Gastrocnemius medialis (tissue), 4 donors: ENCODE results near the gene AK2. TPM values are rescaled to one million over a fixed set of nuclear protein-coding genes. Genes with fewer than 3 reads are reported as not detected.

Source experiments
- ATAC-seq, 2 donors: fragments of 150-250 bp; one replicate each; pipeline ENCODE4 v1.9.1; 2016
- DNase-seq, 2 donors: peaks; one replicate each; pipeline ENCODE4 v3.0.0-alpha.2; 2019
- H3K27ac ChIP-seq, 4 donors: fragments of 200-600 bp; sonication (generic); 1 replicate in 1 of 4; 2 replicates in 3 of 4; pipeline ENCODE4 v1.5.1; 2016 to 2018; ENCODE audit warnings: mild to moderate bottlenecking in 2 of 4, moderate library complexity in 1 of 4
- H3K27me3 ChIP-seq, 3 donors: fragments of 200-600 bp; sonication (generic) in 2 of 3; 1 replicate in 1 of 3; 2 replicates in 2 of 3; pipeline versions ENCODE4 v1.5.1 to v1.6.0; 2016 to 2019; ENCODE audit warnings: mild to moderate bottlenecking in 1 of 3, moderate library complexity in 1 of 3
- H3K36me3 ChIP-seq, 2 donors: fragments of 200-600 bp; sonication (generic) in 1 of 2; one replicate each; pipeline ENCODE4 v1.5.1; 2017 to 2018
- H3K4me1 ChIP-seq, 2 donors: fragments of 200-600 bp; sonication (generic) in 1 of 2; one replicate each; pipeline ENCODE4 v1.5.1; 2016 to 2017; ENCODE audit warnings: mild to moderate bottlenecking in 2 of 2
- H3K4me3 ChIP-seq, 4 donors: fragments of 200-600 bp; sonication (generic) in 3 of 4; 1 replicate in 1 of 4; 2 replicates in 3 of 4; pipeline ENCODE4 v1.5.1; 2016 to 2019; ENCODE audit warnings: mild to moderate bottlenecking in 2 of 4
- H3K9me3 ChIP-seq, 3 donors: fragments of 200-600 bp; sonication (generic) in 2 of 3; 1 replicate in 1 of 3; 2 replicates in 2 of 3; pipeline ENCODE4 v1.5.1; 2016 to 2019
- CTCF ChIP-seq, 5 experiments: fragments of 450-650 bp in 3 of 5; fragments of 200-600 bp in 2 of 5; sonication (generic) in 2 of 5; IDR thresholded peaks in 4 of 5; conservative IDR thresholded peaks in 1 of 5; 1 replicate in 4 of 5; 2 replicates in 1 of 5; pipeline ENCODE4 v1.5.1; 2016 to 2019; ENCODE audit warnings: antibody characterized with exemption in 5 of 5, mild to moderate bottlenecking in 3 of 5, moderate library complexity in 3 of 5
- POLR2A ChIP-seq, 2 donors: fragments of 450-650 bp; IDR thresholded peaks; one replicate each; pipeline ENCODE4 v1.6.1; 2017; ENCODE audit warnings: antibody characterized with exemption in 2 of 2, mild to moderate bottlenecking in 2 of 2, moderate library complexity in 2 of 2
- in situ Hi-C, 4 donors: fragments of 200-750 bp; cut with MboI; loops; one replicate each; pipeline versions ENCODE4 v1.15.0 to v1.8.0; 2017; ENCODE audit warnings: low sequenced_read_pairs in 4 of 4
- intact Hi-C: fragments of 100-400 bp; cut with DNase I; formaldehyde crosslinking; loops from one replicate; pipeline ENCODE4 v1.15.1; 2023; ENCODE audit warnings: low total_unique reads
- total RNA-seq, 4 donors: library from RNA; depleted of rRNA; stranded (reverse); fragments of >200 nt; gene quantifications; one replicate each; pipeline versions ENCODE4 v1.1.0 to v1.2.3, GENCODE V29; 2016

AK2 gene
- total RNA-seq, 4 donors from 2014 or later = 125 to 261 (median 152) TPM

- Histone ChIP-seq H3K9me3 (no peaks in the 10 kb centered on the region), H3K27me3 (no peaks in the 10 kb centered on the region), H3K36me3 (peaks cover 0 to 51% of the 10 kb centered on the region in 2 donors), H3K4me3 (no peak overlapping the region), H3K27ac (peak overlapping the region; percentile 69 to 77 (median 74)), H3K4me1 (peaks cover 38 to 55% of the 10 kb centered on the region in 2 donors)
- TF ChIP-seq CTCF (IDR thresholded peaks at IDR 0.05 in 4 of 5, conservative IDR thresholded peaks at IDR 0.05 in 1 of 5) (no peak), POLR2A (IDR thresholded peaks at IDR 0.05) (no peak)
- intact Hi-C loops (no loop called here), in situ Hi-C loops (no loop called here)
- ATAC-seq (peak; percentile 53 to 55), DNase-seq (peak; percentile 42 to 44)
These were observed 25.6 kb downstream of the AK2 start for GRCh38 chr1:33010932-33011731.

GRCh38 chr1:33009561-33009960 lies 27.1 kb downstream of the AK2 start:
- intact Hi-C loops (loop anchor here (5.0 kb wide), 2 partner anchors 47 to 62 kb away; partner anchors contain the start of gene RNF19B), in situ Hi-C loops (loop anchor here in 1 of 4 donors (10.0 kb wide), 1 partner anchor 75 kb away; no protein-coding TSS in a partner anchor)
- TF ChIP-seq POLR2A (IDR thresholded peaks at IDR 0.05) = no peak
- TF ChIP-seq CTCF (IDR thresholded peaks at IDR 0.05 in 4 of 5, conservative IDR thresholded peaks at IDR 0.05 in 1 of 5) = no peak

GRCh38 chr1:33008051-33008914 lies 28.4 kb downstream of the AK2 start:
- DNase-seq = peak in 1 of 2 donors; percentile 43
- Histone ChIP-seq H3K9me3 (no peaks in the 10 kb centered on the region), H3K4me3 (no peak overlapping the region), H3K27ac (peak overlapping the region in 3 of 4 donors; percentile 5 to 51 (median 44)), H3K4me1 (peaks cover 38 to 61% of the 10 kb centered on the region in 2 donors), H3K36me3 (peaks cover 0 to 40% of the 10 kb centered on the region in 2 donors), H3K27me3 (no peaks in the 10 kb centered on the region)
- peak in 1 of 2 donors; percentile 50 for ATAC-seq
- TF ChIP-seq CTCF (IDR thresholded peaks at IDR 0.05 in 4 of 5, conservative IDR thresholded peaks at IDR 0.05 in 1 of 5) (no peak), POLR2A (IDR thresholded peaks at IDR 0.05) (no peak)
- in situ Hi-C loops (loop anchor here in 1 of 4 donors (10.0 kb wide), 1 partner anchor 73 kb away; no protein-coding TSS in a partner anchor), intact Hi-C loops (loop anchor here (5.0 kb wide), 2 partner anchors 46 to 61 kb away; partner anchors contain the start of gene RNF19B)

More at GRCh38 chr1:33009561-33009960, 27.1 kb downstream of the AK2 start:
- Histone ChIP-seq H3K36me3 (peaks cover 0 to 53% of the 10 kb centered on the region in 2 donors), H3K4me3 (no peak overlapping the region), H3K9me3 (no peaks in the 10 kb centered on the region), H3K27me3 (no peaks in the 10 kb centered on the region), H3K27ac (peak overlapping the region in 2 of 4 donors; percentile 41 to 69), H3K4me1 (peaks cover 38 to 58% of the 10 kb centered on the region in 2 donors)
- ATAC-seq (no peak), DNase-seq (no peak)

- peak; percentile 42 to 68 for DNase-seq
- TF ChIP-seq CTCF (IDR thresholded peaks at IDR 0.05 in 4 of 5, conservative IDR thresholded peaks at IDR 0.05 in 1 of 5) (peak in 4 of 5 experiments; percentile 35 to 52 (median 46)), POLR2A (IDR thresholded peaks at IDR 0.05) (peak in 1 of 2 donors; percentile 19)
- Histone ChIP-seq H3K27ac (peak overlapping the region in 2 of 4 donors; percentile 44 to 51), H3K9me3 (no peaks in the 10 kb centered on the region), H3K27me3 (no peaks in the 10 kb centered on the region), H3K4me3 (no peak overlapping the region), H3K36me3 (peaks cover 0 to 32% of the 10 kb centered on the region in 2 donors), H3K4me1 (peaks cover 38 to 58% of the 10 kb centered on the region in 2 donors)
- intact Hi-C loops = loop anchor here (5.0 kb wide), 2 partner anchors 45 to 60 kb away; partner anchors contain the start of gene RNF19B
- in situ Hi-C loops = loop anchor here in 1 of 4 donors (10.0 kb wide), 1 partner anchor 73 kb away; no protein-coding TSS in a partner anchor
- ATAC-seq = peak; percentile 86 to 90
These were observed 29.3 kb downstream of the AK2 start for GRCh38 chr1:33007190-33008050.
